Activated CD8-positive, alpha-beta memory T cell treated with anti-CD3 and anti-CD28 coated beads, Interleukin-2, amount 10 ng/mL, durations not matched to agents 7 days and 5 days (primary cell): ENCODE data around the gene PATE4. TPM values are rescaled to one million over a fixed set of nuclear protein-coding genes. Genes with fewer than 3 reads are reported as not detected.
A peak's percentile ranks its signal among the peaks of the same experiment; 100 is the strongest.

Source experiments
- ATAC-seq: fragments of 150-1000 bp; cut with Tn5 transposase; one replicate; pipeline ENCODE4 v1.10.0; 2021; ENCODE audit warnings: moderate library complexity
- CTCF ChIA-PET: fragments of 350-600 bp; sonication (Branson Sonifier 250); formaldehyde crosslinking; loops from one replicate; lab custom pipeline; 2021; ENCODE audit warnings: antibody characterized with exemption; lab: Charles Lee
- DNase-seq: peaks from one replicate; pipeline ENCODE4 v3.0.0-alpha.2; 2020
- H3K27ac Mint-ChIP-seq: one replicate; pipeline ENCODE4 v1.8.0; 2021; ENCODE audit warnings: mild to moderate bottlenecking, mixed read lengths
- H3K27me3 Mint-ChIP-seq: one replicate; pipeline ENCODE4 v1.8.0; 2021; ENCODE audit warnings: mixed read lengths
- H3K36me3 Mint-ChIP-seq: one replicate; pipeline ENCODE4 v1.8.0; 2021; ENCODE audit warnings: mild to moderate bottlenecking, mixed read lengths
- H3K4me1 Mint-ChIP-seq: one replicate; pipeline ENCODE4 v1.8.0; 2021; ENCODE audit warnings: mixed read lengths
- H3K4me3 Mint-ChIP-seq: one replicate; pipeline ENCODE4 v1.8.0; 2021; ENCODE audit warnings: mild to moderate bottlenecking, moderate library complexity, mixed read lengths
- H3K9me3 Mint-ChIP-seq: one replicate; pipeline ENCODE4 v1.8.0; 2022; ENCODE audit warnings: low read depth, mixed read lengths
- total RNA-seq, 2 experiments: library from RNA; stranded (reverse); gene quantifications; one replicate each; pipeline ENCODE4 v1.2.3, GENCODE V29; 2021

Gene PATE4
- total RNA-seq, 2 experiments from 2014 or later, result not detected

- no peaks in the 10 kb centered on the region for H3K4me1 Mint-ChIP-seq
- H3K9me3 Mint-ChIP-seq, result no peaks in the 10 kb centered on the region
- no peak overlapping the region for H3K4me3 Mint-ChIP-seq
- DNase-seq, result no peak
- no peak for ATAC-seq
- CTCF ChIA-PET, result no interaction called here
- H3K27me3 Mint-ChIP-seq, result peaks cover 2% of the 10 kb centered on the region
- H3K36me3 Mint-ChIP-seq, result no peaks in the 10 kb centered on the region
- no peak overlapping the region for H3K27ac Mint-ChIP-seq
Measured at GRCh38 chr11:125869521-125869920, 36.4 kb downstream of the PATE4 start.

- CTCF ChIA-PET, result no interaction called here
- no peaks in the 10 kb centered on the region for H3K9me3 Mint-ChIP-seq
- ATAC-seq (no peak), DNase-seq (no peak)
- H3K4me3 Mint-ChIP-seq, result no peak overlapping the region
- H3K4me1 Mint-ChIP-seq, result no peaks in the 10 kb centered on the region
- H3K27ac Mint-ChIP-seq, result no peak overlapping the region
- peaks cover 6% of the 10 kb centered on the region for H3K27me3 Mint-ChIP-seq
- H3K36me3 Mint-ChIP-seq, result no peaks in the 10 kb centered on the region
Measured at GRCh38 chr11:125871391-125872137, 38.4 kb downstream of the PATE4 start.

GRCh38 chr11:125872138-125872491 lies 39.0 kb downstream of the PATE4 start:
- ATAC-seq (no peak), DNase-seq (no peak)
- H3K4me3 Mint-ChIP-seq, result no peak overlapping the region
- no peaks in the 10 kb centered on the region for H3K36me3 Mint-ChIP-seq
- no peak overlapping the region for H3K27ac Mint-ChIP-seq
- peaks cover 6% of the 10 kb centered on the region for H3K27me3 Mint-ChIP-seq
- H3K9me3 Mint-ChIP-seq, result no peaks in the 10 kb centered on the region
- CTCF ChIA-PET, result no interaction called here
- no peaks in the 10 kb centered on the region for H3K4me1 Mint-ChIP-seq

DNA sequence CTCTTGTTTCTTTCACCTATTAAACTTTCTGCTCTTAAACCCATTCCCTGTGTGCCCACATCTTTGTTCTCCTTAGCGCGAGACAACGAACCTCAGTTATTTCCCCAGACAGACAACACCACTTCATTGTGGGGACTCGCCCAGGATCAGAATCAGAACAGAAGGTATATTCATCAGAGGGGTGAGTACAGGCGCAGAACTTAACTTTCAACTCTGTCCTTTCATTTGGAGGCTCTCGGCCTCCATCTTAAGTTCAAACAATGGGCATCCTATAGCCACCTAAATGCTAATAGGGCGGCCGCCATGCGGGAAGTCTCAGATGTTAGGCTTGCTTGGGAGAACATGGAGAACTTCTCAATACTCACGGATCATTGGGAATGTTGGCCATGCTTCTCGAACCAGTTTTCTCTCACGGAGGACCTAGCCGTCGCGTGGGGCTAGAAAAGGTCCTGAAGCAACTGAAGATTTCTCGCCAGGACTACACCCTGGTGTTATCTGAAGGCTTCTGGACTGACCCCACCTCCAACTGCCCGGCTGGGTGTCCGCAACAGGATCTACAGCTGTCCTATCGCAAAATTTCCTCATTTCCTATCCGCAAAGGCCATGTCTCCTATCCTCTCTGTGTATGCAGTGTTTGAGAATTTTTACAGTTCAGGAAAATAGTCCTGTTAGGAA lies 40.9 kb downstream of the PATE4 start:
- Mint-ChIP-seq H3K9me3 (no peaks in the 10 kb centered on the region), H3K27ac (no peak overlapping the region), H3K27me3 (peaks cover 10% of the 10 kb centered on the region), H3K36me3 (no peaks in the 10 kb centered on the region), H3K4me1 (no peaks in the 10 kb centered on the region), H3K4me3 (no peak overlapping the region)
- CTCF ChIA-PET, result no interaction called here
- DNase-seq (no peak), ATAC-seq (no peak)

DNA sequence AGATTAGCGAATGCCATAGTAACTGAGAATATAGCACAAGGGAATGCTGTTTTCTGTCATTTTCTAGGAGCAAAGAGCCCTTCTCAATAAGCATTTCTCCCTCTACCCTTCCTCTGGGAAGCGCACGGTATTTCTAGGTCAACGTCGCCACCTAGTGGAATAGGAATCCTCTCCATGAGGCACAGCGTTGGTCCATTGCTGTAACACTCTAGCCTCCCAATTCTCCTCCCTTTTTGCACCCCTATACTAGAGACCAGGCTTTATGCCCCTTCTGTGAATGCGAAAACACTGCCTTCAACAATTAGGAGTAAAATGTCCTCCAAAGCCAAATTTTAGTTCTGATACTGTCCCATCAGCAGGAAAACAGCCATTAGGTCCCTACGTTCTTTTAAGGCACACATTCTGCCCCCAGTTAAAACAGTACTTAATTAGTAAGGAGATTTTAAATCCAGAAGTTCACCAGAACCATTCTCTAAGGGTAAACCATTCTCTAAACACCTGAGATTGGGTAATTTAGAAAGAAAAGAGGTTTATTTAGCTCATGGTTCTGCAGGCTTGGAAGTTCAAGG lies 41.5 kb downstream of the PATE4 start:
- H3K4me1 Mint-ChIP-seq, result no peaks in the 10 kb centered on the region

GRCh38 chr11:125881291-125881690 lies 48.2 kb downstream of the PATE4 start:
- DNase-seq (no peak), ATAC-seq (no peak)
- Mint-ChIP-seq H3K4me3 (no peak overlapping the region), H3K36me3 (no peaks in the 10 kb centered on the region), H3K27ac (no peak overlapping the region), H3K4me1 (peaks cover 3% of the 10 kb centered on the region), H3K27me3 (peaks cover 22% of the 10 kb centered on the region), H3K9me3 (no peaks in the 10 kb centered on the region)
- CTCF ChIA-PET, result interaction anchor here (1.3 kb wide), 1 partner anchor 290 kb away, joined by 3 read pairs; no protein-coding TSS in a partner anchor

More for the DNA sequence above, 41.5 kb downstream of the PATE4 start:
- Mint-ChIP-seq H3K27ac (no peak overlapping the region), H3K9me3 (no peaks in the 10 kb centered on the region), H3K36me3 (no peaks in the 10 kb centered on the region), H3K4me3 (no peak overlapping the region), H3K27me3 (peaks cover 8% of the 10 kb centered on the region)
- ATAC-seq, result peak; percentile 91
- CTCF ChIA-PET, result interaction anchor here (1.1 to 1.4 kb wide), 2 partner anchors 15 to 248 kb away, joined by 3 to 4 read pairs; no protein-coding TSS in a partner anchor
- peak; percentile 57 for DNase-seq

- DNase-seq, result no peak
- H3K4me1 Mint-ChIP-seq, result peaks cover 15% of the 10 kb centered on the region
- peaks cover 3% of the 10 kb centered on the region for H3K36me3 Mint-ChIP-seq
- H3K9me3 Mint-ChIP-seq, result no peaks in the 10 kb centered on the region
- no peak overlapping the region for H3K4me3 Mint-ChIP-seq
- H3K27ac Mint-ChIP-seq, result no peak overlapping the region
- CTCF ChIA-PET, result no interaction called here
- no peak for ATAC-seq
- peaks cover 25% of the 10 kb centered on the region for H3K27me3 Mint-ChIP-seq
Measured at GRCh38 chr11:125883375-125883774, 50.3 kb downstream of the PATE4 start.

DNA sequence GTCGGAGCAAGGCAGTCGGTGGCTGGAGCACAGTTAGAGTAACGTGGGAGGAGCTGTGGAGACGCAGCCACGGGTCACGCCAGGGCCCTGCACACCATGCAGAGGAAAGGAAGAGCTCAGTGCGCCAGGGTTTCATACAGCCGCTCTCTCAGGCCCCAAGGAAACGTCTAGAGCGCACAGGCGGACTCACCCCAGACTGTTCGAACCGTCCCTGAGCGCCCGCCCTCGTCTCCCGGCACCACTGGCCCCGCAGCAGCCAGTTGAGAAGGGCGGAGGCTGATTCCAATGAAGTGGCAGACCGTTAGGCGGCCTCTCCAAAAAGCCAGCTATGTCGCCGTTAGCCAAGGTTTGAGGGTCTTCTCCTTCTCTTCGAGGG lies 53.9 kb downstream of the PATE4 start:
- ATAC-seq (peak; percentile 43), DNase-seq (peak; percentile 67)
- Mint-ChIP-seq H3K9me3 (no peaks in the 10 kb centered on the region), H3K27ac (peak overlapping the region; percentile 98), H3K27me3 (peaks cover 10% of the 10 kb centered on the region), H3K36me3 (peaks cover 7% of the 10 kb centered on the region), H3K4me3 (peak overlapping the region; percentile 81), H3K4me1 (peaks cover 32% of the 10 kb centered on the region)
- CTCF ChIA-PET, result interaction anchor here (0.6 to 3.8 kb wide), 6 partner anchors 10 to 270 kb away, joined by 3 to 26 read pairs (median 10); partner anchors contain the start of genes CHEK1, DDX25 and PUS3

- ATAC-seq (peak; percentile 89), DNase-seq (peak; percentile 97)
- H3K9me3 Mint-ChIP-seq, result no peaks in the 10 kb centered on the region
- H3K4me1 Mint-ChIP-seq, result peaks cover 34% of the 10 kb centered on the region
- H3K27ac Mint-ChIP-seq, result peak within 1 kb of the TSS; percentile 98
- H3K4me3 Mint-ChIP-seq, result peak within 1 kb of the TSS; percentile 81
- CTCF ChIA-PET, result interaction anchor here (0.6 to 3.8 kb wide), 9 partner anchors 10 to 1142 kb away, joined by 3 to 26 read pairs (median 4); partner anchors contain the start of genes CHEK1, DDX25 and PUS3
- peaks cover 10% of the 10 kb centered on the region for H3K36me3 Mint-ChIP-seq
- peaks cover 6% of the 10 kb centered on the region for H3K27me3 Mint-ChIP-seq
Measured at GRCh38 chr11:125887373-125888324, 54.5 kb downstream of the PATE4 start, which contains the start of gene HYLS1. Gene HYLS1 (plus strand): TSS chr11:125887668. CDS start chr11:125899369, 11,701 bp downstream.

Other genes with a start within 250 kb of the PATE4 start
- gene STT3A, start 240.5 kb upstream of the PATE4 start, total RNA-seq, result 100 to 1,000 TPM in 1 of 2 experiments, 10 to 100 TPM in 1; 82.9 to 128 TPM
- gene CHEK1, start 208.2 kb upstream of the PATE4 start, total RNA-seq, result 100 to 1,000 TPM; 106 to 133 TPM
- not detected for gene ACRV1, start 152.5 kb upstream of the PATE4 start, total RNA-seq
- not detected for gene PATE1, start 87.0 kb upstream of the PATE4 start, total RNA-seq
- gene PATE2, start 54.5 kb upstream of the PATE4 start, total RNA-seq, result not detected
- not detected for gene PATE3, start 45.2 kb upstream of the PATE4 start, total RNA-seq
- gene HYLS1, start 54.4 kb downstream of the PATE4 start, total RNA-seq, result 10 to 100 TPM in 1 of 2 experiments, 1 to 10 TPM in 1; 8.9 to 11.2 TPM
- gene PUS3, start 69.9 kb downstream of the PATE4 start, total RNA-seq, result 10 to 100 TPM; 11.0 to 13.1 TPM
- gene DDX25, start 71.2 kb downstream of the PATE4 start, total RNA-seq, result under 1 TPM in 1 of 2 experiments, not detected in 1; 0.50 TPM
- gene VSIG10L2, start 112.7 kb downstream of the PATE4 start, total RNA-seq, result not detected
- 1 to 10 TPM; 1.5 to 1.8 TPM for gene CDON, start 229.6 kb downstream of the PATE4 start, total RNA-seq